RWPE2 (cell line): ENCODE data around the gene SYT7.

ENCODE experiments used
- ATAC-seq: fragments of 200-7000 bp; cut with Tn5 transposase; 3 replicates; pipeline ENCODE4 v1.9.1; 2021; ENCODE audit warnings: low read depth
- DNase-seq: peaks from one replicate; pipeline ENCODE4 v3.0.0-alpha.2; 2020; ENCODE audit warnings: low spot score
- H3K27ac ChIP-seq: fragments of 450-650 bp; 2 replicates; pipeline ENCODE4 v1.5.1; 2017; ENCODE audit warnings: mild to moderate bottlenecking; ENCODE audit not compliant: poor library complexity, severe bottlenecking
- H3K27me3 ChIP-seq: fragments of 250-450 bp; sonication (Bioruptor Pico); 2 replicates; pipeline ENCODE4 v1.5.1; 2021; ENCODE audit warnings: mild to moderate bottlenecking, moderate library complexity; ENCODE audit not compliant: insufficient read depth, poor library complexity, severe bottlenecking
- H3K36me3 ChIP-seq: fragments of 250-450 bp; sonication (Bioruptor Pico); 2 replicates; pipeline ENCODE4 v1.5.1; 2020; ENCODE audit warnings: low read depth, mild to moderate bottlenecking, moderate library complexity
- H3K4me1 ChIP-seq: fragments of 250-450 bp; sonication (Bioruptor Pico); 2 replicates; pipeline ENCODE4 v1.5.1; 2021; ENCODE audit warnings: mild to moderate bottlenecking, moderate library complexity; ENCODE audit not compliant: insufficient read depth, poor library complexity, severe bottlenecking
- H3K4me3 ChIP-seq: fragments of 250-450 bp; sonication (Bioruptor Pico); 2 replicates; pipeline ENCODE4 v1.5.1; 2021; ENCODE audit warnings: mild to moderate bottlenecking, moderate library complexity; ENCODE audit not compliant: severe bottlenecking
- H3K9me3 ChIP-seq: fragments of 250-450 bp; sonication (Bioruptor Pico); 2 replicates; pipeline ENCODE4 v1.5.1; 2021; ENCODE audit warnings: mild to moderate bottlenecking, moderate library complexity; ENCODE audit not compliant: severe bottlenecking
- TF ChIP-seq, protein P1 (sequence below): fragments of 450-650 bp; IDR thresholded peaks from one replicate; pipeline ENCODE4 v1.5.1; 2017; ENCODE audit warnings: mild to moderate bottlenecking, moderate library complexity; ENCODE audit not compliant: poor library complexity, severe bottlenecking

The SYT7 gene

DNA sequence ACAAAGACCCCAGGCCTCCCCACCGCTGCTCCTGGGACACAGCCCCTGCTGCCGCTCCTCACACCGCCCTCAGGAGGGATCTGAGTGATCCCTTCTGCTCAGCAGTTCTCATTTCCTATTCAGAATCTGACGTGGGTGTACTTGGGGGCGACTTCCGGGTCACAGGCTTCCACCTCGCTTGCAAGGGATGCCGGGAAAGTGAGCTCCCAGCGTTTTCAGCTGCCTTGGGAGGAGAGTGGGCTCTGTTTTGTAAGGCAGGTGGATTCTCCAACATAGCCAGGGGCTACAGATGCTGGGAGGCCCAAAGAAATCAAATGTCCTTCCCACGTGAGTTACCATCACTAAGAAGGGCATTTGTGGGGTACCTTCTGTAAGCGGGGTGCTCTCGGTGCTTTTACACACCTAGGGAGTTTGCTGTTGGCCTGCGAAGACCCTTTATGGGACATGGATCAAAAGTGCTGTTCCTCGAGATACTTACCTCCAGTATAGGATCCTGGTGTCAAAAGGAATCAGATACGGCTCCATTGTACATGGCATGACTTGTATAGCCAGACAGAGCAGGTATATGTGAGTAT, 82.0 kb downstream of the SYT7 start:
- Histone ChIP-seq H3K9me3 (no peaks in the 10 kb centered on the region), H3K27ac (no peak overlapping the region), H3K27me3 (no peaks in the 10 kb centered on the region), H3K4me1 (no peaks in the 10 kb centered on the region), H3K4me3 (no peak overlapping the region), H3K36me3 (no peaks in the 10 kb centered on the region)
- DNase-seq = peak; percentile 51
- TF ChIP-seq, protein P1, sequence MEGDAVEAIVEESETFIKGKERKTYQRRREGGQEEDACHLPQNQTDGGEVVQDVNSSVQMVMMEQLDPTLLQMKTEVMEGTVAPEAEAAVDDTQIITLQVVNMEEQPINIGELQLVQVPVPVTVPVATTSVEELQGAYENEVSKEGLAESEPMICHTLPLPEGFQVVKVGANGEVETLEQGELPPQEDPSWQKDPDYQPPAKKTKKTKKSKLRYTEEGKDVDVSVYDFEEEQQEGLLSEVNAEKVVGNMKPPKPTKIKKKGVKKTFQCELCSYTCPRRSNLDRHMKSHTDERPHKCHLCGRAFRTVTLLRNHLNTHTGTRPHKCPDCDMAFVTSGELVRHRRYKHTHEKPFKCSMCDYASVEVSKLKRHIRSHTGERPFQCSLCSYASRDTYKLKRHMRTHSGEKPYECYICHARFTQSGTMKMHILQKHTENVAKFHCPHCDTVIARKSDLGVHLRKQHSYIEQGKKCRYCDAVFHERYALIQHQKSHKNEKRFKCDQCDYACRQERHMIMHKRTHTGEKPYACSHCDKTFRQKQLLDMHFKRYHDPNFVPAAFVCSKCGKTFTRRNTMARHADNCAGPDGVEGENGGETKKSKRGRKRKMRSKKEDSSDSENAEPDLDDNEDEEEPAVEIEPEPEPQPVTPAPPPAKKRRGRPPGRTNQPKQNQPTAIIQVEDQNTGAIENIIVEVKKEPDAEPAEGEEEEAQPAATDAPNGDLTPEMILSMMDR = no peak
- no peak for ATAC-seq

DNA sequence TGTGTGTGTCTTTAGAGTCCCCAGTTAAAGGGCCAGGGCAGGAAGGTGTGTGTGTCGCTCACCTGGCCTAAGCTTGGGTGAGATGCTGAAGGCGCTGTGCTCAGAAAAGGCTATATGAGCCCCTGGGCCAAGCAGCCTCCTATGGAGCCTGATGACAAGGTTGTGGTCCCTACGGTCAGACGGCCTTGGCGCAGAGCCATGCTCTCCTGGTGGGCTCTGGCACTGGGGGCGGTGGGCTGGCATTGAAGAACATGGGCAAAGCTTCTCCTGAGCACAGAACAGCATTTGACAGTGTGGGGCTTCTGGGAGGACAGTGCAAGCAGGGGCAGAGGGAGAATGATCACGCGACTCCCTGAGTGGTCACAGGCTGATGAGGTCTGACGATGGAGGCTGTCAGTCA, 83.0 kb downstream of the SYT7 start:
- no peaks in the 10 kb centered on the region for H3K4me1 ChIP-seq
- TF ChIP-seq, protein P1 = no peak
- no peaks in the 10 kb centered on the region for H3K27me3 ChIP-seq
- DNase-seq (no peak), ATAC-seq (no peak)
- no peaks in the 10 kb centered on the region for H3K36me3 ChIP-seq
- no peaks in the 10 kb centered on the region for H3K9me3 ChIP-seq
- H3K27ac ChIP-seq = no peak overlapping the region
- H3K4me3 ChIP-seq = no peak overlapping the region

- Histone ChIP-seq H3K27ac (no peak overlapping the region), H3K9me3 (no peaks in the 10 kb centered on the region), H3K4me1 (no peaks in the 10 kb centered on the region), H3K36me3 (no peaks in the 10 kb centered on the region), H3K4me3 (no peak overlapping the region), H3K27me3 (no peaks in the 10 kb centered on the region)
- ATAC-seq = no peak
- TF ChIP-seq, protein P1 = no peak
- DNase-seq = no peak
Measured at GRCh38 chr11:61497473-61497872, 83.4 kb downstream of the SYT7 start.

DNA sequence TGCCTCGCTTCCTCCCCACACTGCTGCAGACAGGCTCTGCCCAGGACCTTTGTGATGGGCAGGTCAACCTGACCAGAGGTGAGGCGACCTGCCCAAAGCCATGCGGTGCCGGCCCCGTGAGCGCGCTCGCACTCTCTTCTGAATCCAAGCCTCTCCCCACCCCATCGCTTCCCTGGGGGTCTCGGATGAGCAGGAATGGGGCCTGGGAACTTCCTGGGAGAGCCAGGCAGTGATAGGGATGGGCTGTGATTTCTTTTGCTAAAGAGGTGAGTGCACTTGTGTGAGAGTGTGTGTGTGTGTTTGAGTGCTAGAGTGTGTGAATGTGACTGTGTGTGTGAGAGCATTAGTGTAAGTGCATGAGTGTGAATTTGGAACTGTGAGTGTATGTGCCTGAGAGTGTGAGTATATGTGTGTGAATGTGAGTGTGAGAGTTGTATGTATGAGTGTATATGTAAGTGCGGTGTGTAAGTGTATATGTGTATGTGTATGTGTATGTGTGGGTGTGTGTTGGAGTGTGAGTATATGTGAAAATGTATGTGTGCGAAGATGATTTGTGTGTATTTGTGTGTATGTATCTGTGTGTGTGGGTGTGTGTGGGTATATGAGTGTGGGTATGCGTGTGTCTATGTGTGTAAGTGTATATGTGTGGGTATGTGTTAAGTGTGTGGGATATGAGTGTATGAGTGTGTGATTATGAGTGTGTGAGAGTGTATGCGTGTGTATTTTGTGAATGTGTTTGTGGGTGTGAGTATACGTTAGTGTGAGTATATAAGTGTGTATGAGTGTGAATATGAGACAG, 84.1 kb downstream of the SYT7 start:
- DNase-seq (peak; percentile 47), ATAC-seq (no peak)
- Histone ChIP-seq H3K9me3 (no peaks in the 10 kb centered on the region), H3K4me3 (no peak overlapping the region), H3K27me3 (no peaks in the 10 kb centered on the region), H3K36me3 (no peaks in the 10 kb centered on the region), H3K27ac (no peak overlapping the region), H3K4me1 (no peaks in the 10 kb centered on the region)
- TF ChIP-seq, protein P1 = no peak
